ENCODE measurements around the gene DICER1. TPM values are rescaled to one million over a fixed set of nuclear protein-coding genes. Genes with fewer than 3 reads are reported as not detected.

The DICER1 gene
- polyA plus RNA-seq, 2 donors = 9.2 to 10.2 TPM

- Histone ChIP-seq H3K36me3 (ENCODE audit: control insufficient read depth in 2 of 2, insufficient read depth in 2 of 2, low read length in 1 of 2) (no peaks in the 10 kb centered on the region), H3K9me3 (ENCODE audit: control insufficient read depth in 2 of 2, insufficient read depth in 1 of 2, low read depth in 1 of 2, low read length in 1 of 2) (peaks cover 0 to 4% of the 10 kb centered on the region in 2 donors), H3K27ac (ENCODE audit: low read depth in 2 of 2, low read length in 1 of 2) (no peak overlapping the region), H3K4me1 (ENCODE audit: control insufficient read depth in 2 of 2, insufficient read depth in 2 of 2, low read length in 1 of 2) (no peaks in the 10 kb centered on the region), H3K4me3 (ENCODE audit: low read depth in 1 of 2, low read length in 2 of 2) (no peak overlapping the region), H3K27me3 (ENCODE audit: control insufficient read depth in 1 of 2, insufficient read depth in 2 of 2, low read length in 2 of 2) (no peaks in the 10 kb centered on the region)
- WGBS, 2 donors = 58 to 73% methylated on average over 7 of the region's 7 CpGs
Observed at GRCh38 chr14:95069018-95069417, 88.3 kb downstream of the DICER1 start.

DNA sequence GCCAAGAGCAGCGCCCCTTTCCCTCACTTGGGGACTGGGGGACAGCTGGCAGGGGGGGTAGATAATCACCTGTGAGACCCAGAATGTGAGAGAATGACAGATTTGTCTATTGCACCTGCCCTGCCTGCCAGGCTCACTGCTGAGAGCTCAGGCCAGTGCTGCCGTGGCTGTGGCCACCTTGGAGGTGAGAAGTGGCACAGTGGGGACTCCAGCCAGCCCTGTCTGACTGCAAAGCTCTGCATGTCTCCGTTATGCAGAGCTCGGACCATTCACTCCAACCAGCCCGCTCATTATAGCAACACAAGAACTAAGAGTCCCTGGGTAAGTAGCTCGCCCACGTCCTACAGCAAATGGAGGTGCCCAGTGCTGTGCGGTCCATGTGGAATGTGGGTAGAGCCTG lies 88.8 kb downstream of the DICER1 start:
- Histone ChIP-seq H3K9me3 (ENCODE audit: control insufficient read depth in 2 of 2, insufficient read depth in 1 of 2, low read depth in 1 of 2, low read length in 1 of 2) (peaks cover 0 to 4% of the 10 kb centered on the region in 2 donors), H3K4me1 (ENCODE audit: control insufficient read depth in 2 of 2, insufficient read depth in 2 of 2, low read length in 1 of 2) (no peaks in the 10 kb centered on the region)
- 66 to 74% methylated on average over 8 of the region's 8 CpGs for WGBS, 2 donors

DNA sequence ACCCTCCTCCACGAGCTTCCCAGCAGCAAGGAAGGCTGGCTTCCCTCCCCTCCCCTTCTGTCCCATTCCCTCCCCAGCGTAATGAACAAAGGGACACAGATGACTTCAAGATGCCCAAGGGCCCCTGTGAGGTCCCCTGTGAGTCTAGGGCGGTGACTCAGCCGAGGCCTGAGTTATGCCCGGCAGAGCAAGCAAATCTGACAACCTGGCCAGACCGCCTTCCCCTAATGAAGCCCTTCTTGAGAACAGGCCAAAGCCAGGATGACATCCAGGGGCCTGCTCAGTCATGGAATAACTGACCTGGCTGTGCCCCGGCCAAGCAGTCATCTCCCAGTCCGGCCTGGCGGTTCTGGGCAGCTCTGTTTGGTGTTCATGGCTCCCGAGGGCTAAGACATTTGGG lies 89.2 kb downstream of the DICER1 start:
- Histone ChIP-seq H3K4me3 (ENCODE audit: low read depth in 1 of 2, low read length in 2 of 2) (no peak overlapping the region), H3K36me3 (ENCODE audit: control insufficient read depth in 2 of 2, insufficient read depth in 2 of 2, low read length in 1 of 2) (no peaks in the 10 kb centered on the region), H3K27me3 (ENCODE audit: control insufficient read depth in 1 of 2, insufficient read depth in 2 of 2, low read length in 2 of 2) (no peaks in the 10 kb centered on the region), H3K4me1 (ENCODE audit: control insufficient read depth in 2 of 2, insufficient read depth in 2 of 2, low read length in 1 of 2) (no peaks in the 10 kb centered on the region), H3K9me3 (ENCODE audit: control insufficient read depth in 2 of 2, insufficient read depth in 1 of 2, low read depth in 1 of 2, low read length in 1 of 2) (peaks cover 0 to 4% of the 10 kb centered on the region in 2 donors), H3K27ac (ENCODE audit: low read depth in 2 of 2, low read length in 1 of 2) (no peak overlapping the region)
- WGBS, 2 donors = 69 to 75% methylated on average over 10 of the region's 10 CpGs

More for the DNA sequence above, 88.8 kb downstream of the DICER1 start:
- H3K4me3 ChIP-seq (ENCODE audit: low read depth in 1 of 2, low read length in 2 of 2) = no peak overlapping the region
- no peaks in the 10 kb centered on the region for H3K27me3 ChIP-seq (ENCODE audit: control insufficient read depth in 1 of 2, insufficient read depth in 2 of 2, low read length in 2 of 2)
- no peaks in the 10 kb centered on the region for H3K36me3 ChIP-seq (ENCODE audit: control insufficient read depth in 2 of 2, insufficient read depth in 2 of 2, low read length in 1 of 2)
- H3K27ac ChIP-seq (ENCODE audit: low read depth in 2 of 2, low read length in 1 of 2) = no peak overlapping the region

- no peak overlapping the region for H3K4me3 ChIP-seq (ENCODE audit: low read depth in 1 of 2, low read length in 2 of 2)
- H3K4me1 ChIP-seq (ENCODE audit: control insufficient read depth in 2 of 2, insufficient read depth in 2 of 2, low read length in 1 of 2) = no peaks in the 10 kb centered on the region
- no peaks in the 10 kb centered on the region for H3K36me3 ChIP-seq (ENCODE audit: control insufficient read depth in 2 of 2, insufficient read depth in 2 of 2, low read length in 1 of 2)
Observed at GRCh38 chr14:95067526-95067925, 89.8 kb downstream of the DICER1 start.

DNA sequence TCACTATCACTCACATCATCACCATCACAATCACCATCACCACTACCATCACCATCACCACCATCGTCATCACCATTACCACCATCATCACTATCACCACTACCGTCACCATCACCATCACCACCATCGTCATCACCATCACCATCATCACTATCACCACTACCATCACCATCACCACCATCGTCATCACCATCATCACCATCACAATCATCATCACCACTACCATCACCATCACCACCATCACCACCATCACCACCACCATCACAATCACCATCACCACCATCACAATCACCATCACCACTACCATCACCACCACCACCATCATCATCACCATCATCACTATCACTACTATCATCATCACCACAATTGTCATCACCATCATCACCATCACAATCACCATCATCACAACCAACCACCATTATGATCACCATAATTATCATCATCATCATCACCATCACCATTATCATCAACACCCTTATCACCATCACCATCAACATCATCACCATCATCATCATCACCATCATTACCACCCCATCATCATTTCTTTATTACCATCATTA lies 90.8 kb downstream of the DICER1 start:
- Histone ChIP-seq H3K27me3 (ENCODE audit: control insufficient read depth in 1 of 2, insufficient read depth in 2 of 2, low read length in 2 of 2) (no peaks in the 10 kb centered on the region), H3K4me1 (ENCODE audit: control insufficient read depth in 2 of 2, insufficient read depth in 2 of 2, low read length in 1 of 2) (no peaks in the 10 kb centered on the region), H3K36me3 (ENCODE audit: control insufficient read depth in 2 of 2, insufficient read depth in 2 of 2, low read length in 1 of 2) (no peaks in the 10 kb centered on the region), H3K4me3 (ENCODE audit: low read depth in 1 of 2, low read length in 2 of 2) (no peak overlapping the region), H3K27ac (ENCODE audit: low read depth in 2 of 2, low read length in 1 of 2) (no peak overlapping the region), H3K9me3 (ENCODE audit: control insufficient read depth in 2 of 2, insufficient read depth in 1 of 2, low read depth in 1 of 2, low read length in 1 of 2) (peaks cover 0 to 4% of the 10 kb centered on the region in 2 donors)
- WGBS, 2 donors = 96 to 97% methylated on average over 4 of the region's 4 CpGs

More at GRCh38 chr14:95067526-95067925, 89.8 kb downstream of the DICER1 start:
- Histone ChIP-seq H3K9me3 (ENCODE audit: control insufficient read depth in 2 of 2, insufficient read depth in 1 of 2, low read depth in 1 of 2, low read length in 1 of 2) (peaks cover 0 to 4% of the 10 kb centered on the region in 2 donors), H3K27ac (ENCODE audit: low read depth in 2 of 2, low read length in 1 of 2) (no peak overlapping the region), H3K27me3 (ENCODE audit: control insufficient read depth in 1 of 2, insufficient read depth in 2 of 2, low read length in 2 of 2) (no peaks in the 10 kb centered on the region)
- 83 to 90% methylated on average over 4 of the region's 4 CpGs for WGBS, 2 donors

- Histone ChIP-seq H3K9me3 (ENCODE audit: control insufficient read depth in 2 of 2, insufficient read depth in 1 of 2, low read depth in 1 of 2, low read length in 1 of 2) (peaks cover 0 to 4% of the 10 kb centered on the region in 2 donors), H3K4me1 (ENCODE audit: control insufficient read depth in 2 of 2, insufficient read depth in 2 of 2, low read length in 1 of 2) (peaks cover 0 to 2% of the 10 kb centered on the region in 2 donors), H3K27ac (ENCODE audit: low read depth in 2 of 2, low read length in 1 of 2) (no peak overlapping the region), H3K27me3 (ENCODE audit: control insufficient read depth in 1 of 2, insufficient read depth in 2 of 2, low read length in 2 of 2) (no peaks in the 10 kb centered on the region), H3K4me3 (ENCODE audit: low read depth in 1 of 2, low read length in 2 of 2) (no peak overlapping the region), H3K36me3 (ENCODE audit: control insufficient read depth in 2 of 2, insufficient read depth in 2 of 2, low read length in 1 of 2) (no peaks in the 10 kb centered on the region)
- 65 to 70% methylated on average over 2 of the region's 2 CpGs for WGBS, 2 donors
Observed at GRCh38 chr14:95065411-95065810, 91.9 kb downstream of the DICER1 start.

- Histone ChIP-seq H3K4me1 (ENCODE audit: control insufficient read depth in 2 of 2, insufficient read depth in 2 of 2, low read length in 1 of 2) (peaks cover 0 to 2% of the 10 kb centered on the region in 2 donors), H3K27me3 (ENCODE audit: control insufficient read depth in 1 of 2, insufficient read depth in 2 of 2, low read length in 2 of 2) (no peaks in the 10 kb centered on the region), H3K9me3 (ENCODE audit: control insufficient read depth in 2 of 2, insufficient read depth in 1 of 2, low read depth in 1 of 2, low read length in 1 of 2) (peaks cover 0 to 4% of the 10 kb centered on the region in 2 donors), H3K4me3 (ENCODE audit: low read depth in 1 of 2, low read length in 2 of 2) (no peak overlapping the region), H3K36me3 (ENCODE audit: control insufficient read depth in 2 of 2, insufficient read depth in 2 of 2, low read length in 1 of 2) (no peaks in the 10 kb centered on the region), H3K27ac (ENCODE audit: low read depth in 2 of 2, low read length in 1 of 2) (no peak overlapping the region)
- 90 to 100% methylated on average over 2 of the region's 2 CpGs for WGBS, 2 donors
Observed at GRCh38 chr14:95064734-95065133, 92.6 kb downstream of the DICER1 start.

DNA sequence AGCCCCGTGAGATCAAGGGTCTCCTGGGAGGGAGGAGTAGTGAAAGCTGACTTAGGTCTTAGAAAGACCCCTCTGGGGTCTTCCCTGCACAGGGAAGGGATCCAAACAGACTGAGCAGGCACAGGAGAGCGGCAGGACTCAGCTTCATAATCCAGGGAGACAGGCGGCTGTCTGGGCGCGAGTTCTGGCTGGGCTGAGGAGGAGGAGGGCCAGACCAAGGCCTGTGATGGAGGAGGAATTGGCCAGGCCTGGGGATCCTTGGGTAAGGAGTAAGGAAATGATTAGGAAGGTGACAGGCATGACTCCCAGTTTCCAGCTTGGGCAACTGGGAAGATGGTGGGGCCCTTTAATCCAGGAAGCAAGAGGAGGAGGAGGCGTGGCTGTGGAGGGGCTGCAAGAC lies 93.1 kb downstream of the DICER1 start:
- 89 to 93% methylated on average over 6 of the region's 6 CpGs for WGBS, 2 donors

GRCh38 chr14:95063391-95063790 lies 93.9 kb downstream of the DICER1 start:
- Histone ChIP-seq H3K27me3 (ENCODE audit: control insufficient read depth in 1 of 2, insufficient read depth in 2 of 2, low read length in 2 of 2) (no peaks in the 10 kb centered on the region), H3K36me3 (ENCODE audit: control insufficient read depth in 2 of 2, insufficient read depth in 2 of 2, low read length in 1 of 2) (no peaks in the 10 kb centered on the region), H3K4me3 (ENCODE audit: low read depth in 1 of 2, low read length in 2 of 2) (no peak overlapping the region), H3K4me1 (ENCODE audit: control insufficient read depth in 2 of 2, insufficient read depth in 2 of 2, low read length in 1 of 2) (peaks cover 0 to 2% of the 10 kb centered on the region in 2 donors), H3K9me3 (ENCODE audit: control insufficient read depth in 2 of 2, insufficient read depth in 1 of 2, low read depth in 1 of 2, low read length in 1 of 2) (peaks cover 0 to 4% of the 10 kb centered on the region in 2 donors), H3K27ac (ENCODE audit: low read depth in 2 of 2, low read length in 1 of 2) (no peak overlapping the region)
- WGBS, 2 donors = 63 to 69% methylated on average over 5 of the region's 5 CpGs

More for the DNA sequence above, 93.1 kb downstream of the DICER1 start:
- no peak overlapping the region for H3K27ac ChIP-seq (ENCODE audit: low read depth in 2 of 2, low read length in 1 of 2)
- no peaks in the 10 kb centered on the region for H3K27me3 ChIP-seq (ENCODE audit: control insufficient read depth in 1 of 2, insufficient read depth in 2 of 2, low read length in 2 of 2)
- no peak overlapping the region for H3K4me3 ChIP-seq (ENCODE audit: low read depth in 1 of 2, low read length in 2 of 2)
- H3K4me1 ChIP-seq (ENCODE audit: control insufficient read depth in 2 of 2, insufficient read depth in 2 of 2, low read length in 1 of 2) = peaks cover 0 to 2% of the 10 kb centered on the region in 2 donors
- no peaks in the 10 kb centered on the region for H3K36me3 ChIP-seq (ENCODE audit: control insufficient read depth in 2 of 2, insufficient read depth in 2 of 2, low read length in 1 of 2)
- H3K9me3 ChIP-seq (ENCODE audit: control insufficient read depth in 2 of 2, insufficient read depth in 1 of 2, low read depth in 1 of 2, low read length in 1 of 2) = peaks cover 0 to 4% of the 10 kb centered on the region in 2 donors

DNA sequence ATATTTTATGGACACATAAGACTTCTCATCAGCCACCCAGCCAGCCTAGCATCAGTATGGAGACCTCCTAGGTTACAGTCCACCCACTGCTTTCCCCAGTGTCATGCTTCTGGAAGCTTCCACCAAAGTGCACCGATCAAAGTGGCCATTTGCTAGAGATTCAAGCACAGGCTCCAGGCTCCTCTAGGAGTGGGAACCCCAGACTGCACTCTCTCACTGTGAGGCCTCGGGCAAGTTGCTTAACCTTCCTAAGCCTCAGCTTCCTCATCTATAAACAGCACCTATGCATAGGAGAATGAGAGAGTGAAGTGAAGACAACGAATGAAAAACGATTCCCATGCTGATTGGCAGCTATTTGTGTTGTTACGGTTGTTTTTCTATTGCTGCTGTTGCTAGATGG lies 94.4 kb downstream of the DICER1 start:
- H3K27ac ChIP-seq (ENCODE audit: low read depth in 2 of 2, low read length in 1 of 2) = no peak overlapping the region
- peaks cover 0 to 2% of the 10 kb centered on the region in 2 donors for H3K4me1 ChIP-seq (ENCODE audit: control insufficient read depth in 2 of 2, insufficient read depth in 2 of 2, low read length in 1 of 2)
- no peak overlapping the region for H3K4me3 ChIP-seq (ENCODE audit: low read depth in 1 of 2, low read length in 2 of 2)
- H3K27me3 ChIP-seq (ENCODE audit: control insufficient read depth in 1 of 2, insufficient read depth in 2 of 2, low read length in 2 of 2) = no peaks in the 10 kb centered on the region
- H3K36me3 ChIP-seq (ENCODE audit: control insufficient read depth in 2 of 2, insufficient read depth in 2 of 2, low read length in 1 of 2) = no peaks in the 10 kb centered on the region
- WGBS, 2 donors = 87 to 88% methylated on average over 5 of the region's 5 CpGs
- H3K9me3 ChIP-seq (ENCODE audit: control insufficient read depth in 2 of 2, insufficient read depth in 1 of 2, low read depth in 1 of 2, low read length in 1 of 2) = peaks cover 0 to 4% of the 10 kb centered on the region in 2 donors

Data from esophagus (tissue), 2 donors.